ENCODE data around the gene KLF7. TPM values are rescaled to one million over a fixed set of nuclear protein-coding genes. Genes with fewer than 3 reads are reported as not detected.
"Not testable (repeated sequence)": the region's sequence is repeated elsewhere in the genome, so short reads cannot be mapped to it uniquely, and the experiment has no call there.

The KLF7 gene
- total RNA-seq, 2 experiments from 2014 or later, result 90.1 to 96.9 TPM

- ATAC-seq (ENCODE audit: poor library complexity) (no peak), DNase-seq (no peak)
- no peaks in the 10 kb centered on the region for H3K4me1 Mint-ChIP-seq (ENCODE audit: low read depth)
- no peaks in the 10 kb centered on the region for H3K27me3 ChIP-seq (ENCODE audit: control insufficient read depth in 1 of 2, insufficient read depth in 2 of 2, low read length in 2 of 2)
- CTCF ChIA-PET, result interaction anchor here (0.5 to 1.1 kb wide), 2 partner anchors 8 to 754 kb away, joined by 3 to 4 read pairs; no protein-coding TSS in a partner anchor
- H3K4me3 Mint-ChIP-seq, result no peak overlapping the region
- H3K27me3 Mint-ChIP-seq, result peaks cover 4% of the 10 kb centered on the region
- H3K4me1 ChIP-seq (ENCODE audit: insufficient read depth, low read length), result no peaks in the 10 kb centered on the region
- H3K27ac Mint-ChIP-seq, result no peak overlapping the region
- H3K9me3 ChIP-seq (ENCODE audit: control insufficient read depth in 1 of 2, insufficient read depth in 1 of 2, low read length in 2 of 2), result no peaks in the 10 kb centered on the region
- no peak overlapping the region for H3K27ac ChIP-seq (ENCODE audit: low read depth in 1 of 2, low read length in 2 of 2)
- H3K4me3 ChIP-seq (ENCODE audit: low read length), result no peak overlapping the region
- TF ChIP-seq CTCF (IDR thresholded peaks at IDR 0.05), result no peak
- intact Hi-C loops (cut with DNase I, micrococcal nuclease), result no loop called here
- peaks cover 3% of the 10 kb centered on the region for H3K9me3 Mint-ChIP-seq
- POLR2A ChIA-PET, result no interaction called here
- H3K36me3 Mint-ChIP-seq (ENCODE audit: low read depth), result no peaks in the 10 kb centered on the region
- H3K36me3 ChIP-seq (ENCODE audit: insufficient read depth, low read length), result no peaks in the 10 kb centered on the region
These were observed 126.5 kb downstream of the KLF7 start for GRCh38 chr2:207039225-207039624.

GRCh38 chr2:207038299-207038698 is 127.4 kb downstream of the KLF7 start:
- Mint-ChIP-seq H3K27ac (no peak overlapping the region), H3K9me3 (peaks cover 11% of the 10 kb centered on the region), H3K27me3 (peaks cover 4% of the 10 kb centered on the region), H3K4me3 (no peak overlapping the region), H3K4me1 (ENCODE audit: low read depth) (no peaks in the 10 kb centered on the region), H3K36me3 (ENCODE audit: low read depth) (no peaks in the 10 kb centered on the region)
- DNase-seq, result no peak
- intact Hi-C loops (cut with DNase I, micrococcal nuclease), result no loop called here
- Histone ChIP-seq H3K36me3 (ENCODE audit: insufficient read depth, low read length) (no peaks in the 10 kb centered on the region), H3K27ac (ENCODE audit: low read depth in 1 of 2, low read length in 2 of 2) (no peak overlapping the region), H3K27me3 (ENCODE audit: control insufficient read depth in 1 of 2, insufficient read depth in 2 of 2, low read length in 2 of 2) (no peaks in the 10 kb centered on the region), H3K9me3 (ENCODE audit: control insufficient read depth in 1 of 2, insufficient read depth in 1 of 2, low read length in 2 of 2) (peaks cover 0 to 4% of the 10 kb centered on the region in 2 experiments), H3K4me3 (ENCODE audit: low read length) (no peak overlapping the region), H3K4me1 (ENCODE audit: insufficient read depth, low read length) (no peaks in the 10 kb centered on the region)
- ChIA-PET POLR2A (no interaction called here), CTCF (interaction anchor here (1.1 kb wide), 1 partner anchor 9 kb away, joined by 3 read pairs; no protein-coding TSS in a partner anchor)
- ATAC-seq (ENCODE audit: poor library complexity), result no peak
- no peak for TF ChIP-seq CTCF (IDR thresholded peaks at IDR 0.05)

GRCh38 chr2:207037896-207038295 is 127.9 kb downstream of the KLF7 start:
- Mint-ChIP-seq H3K4me3 (no peak overlapping the region), H3K36me3 (ENCODE audit: low read depth) (no peaks in the 10 kb centered on the region), H3K9me3 (peaks cover 14% of the 10 kb centered on the region), H3K27me3 (peaks cover 4% of the 10 kb centered on the region), H3K27ac (no peak overlapping the region), H3K4me1 (ENCODE audit: low read depth) (no peaks in the 10 kb centered on the region)
- POLR2A ChIA-PET, result no interaction called here
- no peak for TF ChIP-seq CTCF (IDR thresholded peaks at IDR 0.05)
- Histone ChIP-seq H3K4me1 (ENCODE audit: insufficient read depth, low read length) (no peaks in the 10 kb centered on the region), H3K36me3 (ENCODE audit: insufficient read depth, low read length) (no peaks in the 10 kb centered on the region), H3K27me3 (ENCODE audit: control insufficient read depth in 1 of 2, insufficient read depth in 2 of 2, low read length in 2 of 2) (no peaks in the 10 kb centered on the region), H3K4me3 (ENCODE audit: low read length) (no peak overlapping the region), H3K9me3 (ENCODE audit: control insufficient read depth in 1 of 2, insufficient read depth in 1 of 2, low read length in 2 of 2) (peaks cover 0 to 4% of the 10 kb centered on the region in 2 experiments), H3K27ac (ENCODE audit: low read depth in 1 of 2, low read length in 2 of 2) (no peak overlapping the region)
- intact Hi-C loops (cut with DNase I, micrococcal nuclease), result no loop called here
- CTCF ChIA-PET, result no interaction called here
- DNase-seq (no peak), ATAC-seq (ENCODE audit: poor library complexity) (no peak)

GRCh38 chr2:207037023-207037422 is 128.7 kb downstream of the KLF7 start:
- CTCF ChIA-PET; H3K9me3 ChIP-seq (ENCODE audit: control insufficient read depth in 1 of 2, insufficient read depth in 1 of 2, low read length in 2 of 2); H3K4me1 Mint-ChIP-seq (ENCODE audit: low read depth); H3K27ac Mint-ChIP-seq; H3K27me3 ChIP-seq (ENCODE audit: control insufficient read depth in 1 of 2, insufficient read depth in 2 of 2, low read length in 2 of 2); H3K27me3 Mint-ChIP-seq; H3K27ac ChIP-seq (ENCODE audit: low read depth in 1 of 2, low read length in 2 of 2); ATAC-seq (ENCODE audit: poor library complexity); intact Hi-C loops (cut with DNase I, micrococcal nuclease); H3K4me3 Mint-ChIP-seq; H3K36me3 ChIP-seq (ENCODE audit: insufficient read depth, low read length); H3K4me3 ChIP-seq (ENCODE audit: low read length); H3K36me3 Mint-ChIP-seq (ENCODE audit: low read depth); DNase-seq; POLR2A ChIA-PET; H3K4me1 ChIP-seq (ENCODE audit: insufficient read depth, low read length): not testable (repeated sequence)
- H3K9me3 Mint-ChIP-seq, result peaks cover 17% of the 10 kb centered on the region
